Measurements from ENCODE around the gene TSC1.
"Not testable (repeated sequence)": the region's sequence is repeated elsewhere in the genome, so short reads cannot be mapped to it uniquely, and the experiment has no call there.

GRCh38 chr9:132967908-132968307 is 23.5 kb upstream of the TSC1 start:
- TF ChIP-seq EZH2 (IDR thresholded peaks at IDR 0.05); POLR2AphosphoS5 (IDR thresholded peaks at IDR 0.05; ENCODE audit: borderline replicate concordance, low read depth, low read length); FOXP2 (optimal IDR thresholded peaks at IDR 0.05; ENCODE audit: control extremely low read depth, extremely low read length, insufficient read depth): not testable (repeated sequence)
